Mucosa of descending colon (tissue), 3 donors: ENCODE data around the gene MSX1. TPM values are rescaled to one million over a fixed set of nuclear protein-coding genes. Genes with fewer than 3 reads are reported as not detected.

Source experiments
- ATAC-seq: fragments of 200-7000 bp; cut with Tn5 transposase; one replicate; pipeline ENCODE4 v1.9.1; 2020; ENCODE audit warnings: mild to moderate bottlenecking, moderate library complexity
- DNase-seq, 3 donors: peaks; one replicate each; pipeline ENCODE4 v3.0.0-alpha.2; 2020
- H3K36me3 ChIP-seq: fragments of 200-600 bp; one replicate; pipeline ENCODE4 v1.8.0; 2021; ENCODE audit warnings: low read depth, mild to moderate bottlenecking
- H3K4me1 ChIP-seq: fragments of 200-600 bp; one replicate; pipeline ENCODE4 v1.8.0; 2021; ENCODE audit warnings: low read depth, mild to moderate bottlenecking
- H3K4me3 ChIP-seq: fragments of 200-600 bp; one replicate; pipeline ENCODE4 v1.8.0; 2021; ENCODE audit warnings: mild to moderate bottlenecking
- H3K9me3 ChIP-seq: fragments of 200-600 bp; one replicate; pipeline ENCODE4 v1.8.0; 2021; ENCODE audit warnings: mild to moderate bottlenecking
- CTCF ChIP-seq: fragments of 200-600 bp; IDR thresholded peaks from one replicate; pipeline ENCODE4 v1.8.0; 2022; ENCODE audit warnings: antibody characterized with exemption, mild to moderate bottlenecking
- intact Hi-C, 2 donors: fragments of 100-400 bp; cut with DNase I in 1 of 2; cut with micrococcal nuclease in 1 of 2; formaldehyde crosslinking; loops; one replicate each; pipeline versions ENCODE4 v1.11.0 to v1.11.1; 2022; cut with DNase I, micrococcal nuclease
- total RNA-seq, 3 donors: library from RNA; stranded (reverse); fragmentation: NEBNext Ultra II Directional in 2 of 3; extraction: Animal tissue kit (Norgen Biotek cat#: 25700) in 2 of 3; gene quantifications; one replicate each; pipeline versions ENCODE4 v1.2.1 to v1.2.4, GENCODE V29; 2021 to 2023
- donor health status: DM: no; HTN: no; CAD: no; lungs with moderate emphysema.
- donor health status: DM: no; HTN: no; CAD: no.
- donor health status: DM: no; HTN: yes; CAD: no.

Gene MSX1
- total RNA-seq, 3 donors from 2014 or later, result 0.43 to 0.48 (median 0.44) TPM

GRCh38 chr4:4860600-4861389, 1.3 kb downstream of the MSX1 start:
- Histone ChIP-seq H3K4me1 (peaks cover 22% of the 10 kb centered on the region), H3K36me3 (no peaks in the 10 kb centered on the region), H3K9me3 (no peaks in the 10 kb centered on the region), H3K4me3 (no peak overlapping the region)
- intact Hi-C loops, result no loop called here
- ATAC-seq (no peak), DNase-seq (no peak)
- TF ChIP-seq CTCF, result no peak

DNA sequence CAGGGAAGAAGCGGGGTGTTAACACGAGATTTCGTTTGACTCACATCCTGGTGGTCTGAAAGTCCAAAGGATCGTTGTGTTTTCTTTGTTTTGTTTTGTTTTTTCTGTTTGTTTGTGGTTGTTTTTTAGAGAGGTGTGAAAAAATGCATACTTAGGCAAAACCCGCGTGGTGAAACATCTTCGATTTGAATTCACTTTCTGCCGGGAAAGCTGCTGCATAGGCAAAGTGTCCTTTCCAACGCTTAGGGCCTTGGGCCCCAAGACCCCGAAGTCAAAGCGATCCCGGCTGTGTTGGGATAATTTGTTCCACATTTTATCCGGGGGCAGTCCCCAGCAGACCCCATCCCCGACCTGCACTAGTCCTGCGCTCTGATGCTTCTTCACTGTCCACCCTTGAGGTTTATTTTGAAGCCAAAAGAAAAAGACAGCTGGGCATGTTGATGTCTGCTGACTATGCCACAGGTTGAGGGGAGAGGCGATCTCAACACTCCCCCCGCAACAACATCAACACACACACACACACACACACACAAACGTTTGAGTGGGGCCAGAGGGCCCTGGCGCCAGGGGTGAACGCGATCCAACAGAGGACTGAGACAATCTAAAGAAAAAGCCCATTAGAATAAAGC, 2.0 kb downstream of the MSX1 start:
- Histone ChIP-seq H3K4me3 (no peak overlapping the region), H3K9me3 (no peaks in the 10 kb centered on the region), H3K36me3 (no peaks in the 10 kb centered on the region), H3K4me1 (peaks cover 18% of the 10 kb centered on the region)
- ATAC-seq (no peak), DNase-seq (no peak)
- intact Hi-C loops, result no loop called here
- no peak for TF ChIP-seq CTCF

DNA sequence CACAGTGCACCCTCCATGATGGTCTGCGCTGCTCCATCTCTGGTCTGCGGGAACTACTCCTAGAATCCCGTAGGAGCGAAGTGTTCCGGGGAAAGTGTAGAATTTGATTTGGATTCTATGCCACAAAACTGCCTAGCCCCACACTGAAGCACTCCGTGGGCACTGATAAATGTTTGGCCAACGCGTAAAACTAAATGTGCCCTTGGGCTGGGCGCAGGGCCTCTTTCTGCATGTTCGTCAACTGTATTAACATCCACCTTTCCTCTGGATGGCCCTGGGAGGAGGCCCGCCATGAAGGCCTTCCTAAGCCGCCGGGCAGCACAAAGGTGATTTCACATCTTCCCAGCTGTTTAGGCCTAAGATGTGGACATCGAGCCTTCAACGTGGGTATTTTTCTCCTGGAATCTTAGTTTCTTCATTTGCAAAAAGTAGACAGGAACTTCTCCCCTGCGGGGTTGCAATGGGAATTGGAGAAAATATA, 2.6 kb downstream of the MSX1 start:
- Histone ChIP-seq H3K36me3 (no peaks in the 10 kb centered on the region), H3K9me3 (no peaks in the 10 kb centered on the region), H3K4me1 (peaks cover 15% of the 10 kb centered on the region), H3K4me3 (no peak overlapping the region)
- no peak for ATAC-seq
- intact Hi-C loops, result no loop called here
- no peak for DNase-seq
- no peak for TF ChIP-seq CTCF

- DNase-seq, result no peak
Observed at GRCh38 chr4:4862665-4863482, 3.4 kb downstream of the MSX1 start.

More at GRCh38 chr4:4862665-4863482, 3.4 kb downstream of the MSX1 start:
- ATAC-seq, result no peak
- H3K9me3 ChIP-seq, result no peaks in the 10 kb centered on the region
- TF ChIP-seq CTCF, result no peak
- intact Hi-C loops, result no loop called here
- H3K4me3 ChIP-seq, result no peak overlapping the region
- H3K4me1 ChIP-seq, result peaks cover 15% of the 10 kb centered on the region
- H3K36me3 ChIP-seq, result no peaks in the 10 kb centered on the region
